NCI-H2029 (cell line): ENCODE data around the gene FCAMR.
"Not testable (repeated sequence)": the region's sequence is repeated elsewhere in the genome, so short reads cannot be mapped to it uniquely, and the experiment has no call there.

Experiments used
- DNase-seq: peaks from one replicate; lab custom pipeline; 2025; lab: John Stamatoyannopoulos, UW

Gene FCAMR

DNA sequence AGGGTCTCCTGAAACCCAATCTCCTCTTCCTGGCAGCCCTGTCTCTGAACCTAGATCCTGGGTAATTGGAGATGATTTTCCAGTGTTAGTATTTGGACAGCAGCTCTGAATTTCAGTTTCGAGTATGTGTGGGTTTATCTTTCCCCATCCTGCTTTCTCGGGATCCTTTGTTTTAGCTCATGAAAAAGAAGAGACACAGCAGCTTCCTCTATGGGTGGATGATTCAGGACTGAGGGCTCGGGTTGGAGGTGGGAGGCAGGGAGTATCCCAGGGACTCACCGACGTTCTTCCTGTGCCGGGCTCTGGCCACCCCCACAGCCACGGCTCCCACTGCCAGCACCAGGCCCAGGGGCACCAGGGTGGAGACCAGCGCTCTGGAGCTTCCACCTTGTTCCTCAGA, 38.1 kb downstream of the FCAMR start:
- no peak for DNase-seq

DNA sequence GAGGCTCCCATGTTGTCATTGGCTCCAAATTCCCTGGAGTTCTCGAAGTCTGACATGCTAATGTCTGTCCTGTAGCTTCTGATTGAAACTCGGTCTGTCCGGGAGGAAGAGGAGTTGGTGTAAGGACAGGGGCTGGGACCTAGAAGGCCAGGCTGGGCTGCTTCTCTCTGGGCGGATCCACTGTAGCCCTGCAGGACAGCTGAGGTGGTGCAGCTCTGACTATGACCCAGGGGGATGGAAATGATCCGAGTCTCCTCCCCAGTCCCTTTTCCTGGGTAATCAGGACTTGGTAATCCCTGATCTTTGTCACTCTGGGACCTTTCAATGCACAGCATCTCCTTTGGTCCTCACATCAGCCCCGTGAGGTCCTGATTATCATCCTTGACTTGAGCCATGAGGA, 38.6 kb downstream of the FCAMR start:
- DNase-seq, result no peak

DNA sequence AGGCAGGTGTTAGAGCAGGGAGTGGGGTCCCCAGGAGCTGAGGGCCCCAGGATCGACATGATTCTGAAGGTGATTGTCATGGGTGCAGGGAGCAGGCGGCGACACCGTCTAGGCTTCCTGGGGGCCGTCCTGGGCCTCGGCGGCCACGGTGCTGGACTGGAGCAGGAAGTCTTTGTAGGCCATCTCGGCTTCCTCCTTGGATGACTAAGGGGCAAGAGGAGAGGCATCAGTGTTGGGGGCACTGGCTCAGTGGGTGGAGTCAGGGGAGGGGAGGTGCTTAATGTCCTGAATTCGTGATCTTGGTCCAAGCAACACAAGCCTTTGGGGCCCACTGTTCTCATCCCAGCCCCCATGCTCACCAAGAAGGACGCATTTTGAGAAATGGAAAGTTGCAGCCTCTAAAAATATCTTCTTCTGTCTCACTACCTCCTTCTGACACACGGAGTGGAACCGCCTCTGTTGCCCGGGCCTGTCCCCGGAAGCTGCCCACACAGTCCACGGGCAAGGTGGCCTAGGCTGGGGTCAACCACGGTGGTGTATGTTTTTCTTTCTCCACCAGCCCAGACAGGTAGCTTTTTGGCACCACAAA, 40.0 kb downstream of the FCAMR start:
- DNase-seq, result no peak

DNA sequence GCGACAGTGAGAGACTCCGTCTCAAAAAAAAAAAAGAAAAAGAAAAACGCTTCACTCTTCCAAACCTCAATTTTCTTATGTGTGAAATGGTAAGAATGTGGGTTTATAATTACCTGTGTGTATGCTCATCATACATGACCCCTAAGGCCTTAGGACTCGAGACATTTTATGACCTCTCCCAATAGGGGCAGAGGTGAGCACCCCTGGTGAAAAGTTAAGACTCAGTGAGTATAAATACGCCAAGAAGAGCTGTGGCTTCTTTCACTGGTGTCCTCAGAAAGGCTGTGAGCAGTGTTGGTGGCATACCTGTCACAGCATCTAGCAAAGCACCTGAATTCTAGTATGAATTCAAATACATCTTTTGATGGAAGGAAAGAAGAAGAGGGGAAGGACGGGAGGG, 40.7 kb downstream of the FCAMR start:
- DNase-seq, result no peak

DNA sequence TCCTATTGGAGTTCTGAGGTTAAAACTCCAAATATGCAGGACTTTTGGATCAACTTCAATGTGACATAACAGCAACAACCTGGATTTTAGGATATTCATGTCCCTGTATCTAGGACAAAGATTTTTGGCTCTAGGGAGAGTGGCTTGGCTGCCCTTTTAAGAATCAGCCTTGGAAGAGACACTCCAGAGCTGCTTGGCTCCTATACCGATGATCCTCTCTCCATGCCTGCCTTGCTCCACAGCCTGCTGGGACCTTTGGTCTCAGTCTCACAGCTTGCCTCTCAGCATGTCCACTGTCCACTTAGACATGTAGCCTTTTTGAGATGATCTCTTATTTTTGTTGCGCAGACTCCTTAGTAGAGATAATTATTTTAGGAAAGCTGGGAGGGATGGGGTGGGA, 44.0 kb downstream of the FCAMR start:
- no peak for DNase-seq

DNA sequence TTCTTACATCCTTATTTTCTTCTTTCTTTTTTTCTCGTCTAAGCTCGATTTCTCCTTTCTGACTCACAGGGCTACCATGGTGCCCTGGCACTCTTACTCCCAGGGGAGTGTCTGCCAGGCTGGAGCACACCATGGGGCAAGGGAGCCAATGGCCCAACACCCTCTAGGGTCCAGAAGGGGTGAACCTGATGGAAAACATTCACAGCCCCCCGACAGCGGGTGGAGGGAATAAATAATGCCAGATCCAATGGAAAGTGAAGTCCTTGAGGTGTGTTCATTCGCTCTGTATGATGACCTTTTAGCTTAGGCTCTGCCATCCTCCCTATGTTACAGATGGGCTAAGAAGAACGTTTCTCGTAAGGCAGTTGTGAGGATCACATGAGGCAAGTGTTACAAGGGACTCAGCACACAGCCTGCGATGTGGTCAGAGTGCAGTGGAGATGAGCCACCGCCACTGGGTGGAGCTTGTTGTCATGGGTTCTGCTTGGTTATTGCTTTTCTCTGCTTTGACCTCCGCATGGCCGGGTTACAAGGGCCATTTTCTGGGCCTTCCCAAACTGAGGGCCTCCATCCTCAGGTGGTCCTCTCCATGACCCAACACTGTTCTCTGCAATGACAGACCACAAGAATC, 45.0 kb downstream of the FCAMR start:
- DNase-seq, result no peak

DNA sequence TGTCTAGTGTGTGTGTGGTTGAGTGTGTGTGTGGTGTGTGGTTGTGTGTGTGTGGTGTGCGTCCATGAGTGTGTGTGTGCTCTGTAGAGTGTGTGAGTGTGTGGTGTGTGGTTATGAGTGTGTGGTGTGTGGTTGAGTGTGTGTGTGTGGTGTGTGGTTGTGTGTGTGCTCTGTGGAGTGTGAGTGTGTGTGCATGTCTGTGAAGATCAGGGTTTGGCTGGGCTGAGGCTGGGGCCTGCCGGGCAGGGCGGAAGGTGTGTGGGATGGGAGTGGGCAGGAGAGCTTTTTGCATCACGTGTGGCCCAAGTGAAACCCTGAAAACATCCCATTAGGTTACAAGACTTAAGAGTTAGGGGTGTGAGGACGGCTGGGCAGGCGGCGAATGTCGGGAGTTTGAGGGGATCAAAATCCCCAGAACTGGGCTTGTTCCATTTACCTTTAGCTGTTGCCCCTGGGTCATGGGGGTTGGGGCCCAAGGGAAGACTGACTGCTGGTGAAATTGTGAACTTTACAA, 45.6 kb downstream of the FCAMR start:
- no peak for DNase-seq

DNA sequence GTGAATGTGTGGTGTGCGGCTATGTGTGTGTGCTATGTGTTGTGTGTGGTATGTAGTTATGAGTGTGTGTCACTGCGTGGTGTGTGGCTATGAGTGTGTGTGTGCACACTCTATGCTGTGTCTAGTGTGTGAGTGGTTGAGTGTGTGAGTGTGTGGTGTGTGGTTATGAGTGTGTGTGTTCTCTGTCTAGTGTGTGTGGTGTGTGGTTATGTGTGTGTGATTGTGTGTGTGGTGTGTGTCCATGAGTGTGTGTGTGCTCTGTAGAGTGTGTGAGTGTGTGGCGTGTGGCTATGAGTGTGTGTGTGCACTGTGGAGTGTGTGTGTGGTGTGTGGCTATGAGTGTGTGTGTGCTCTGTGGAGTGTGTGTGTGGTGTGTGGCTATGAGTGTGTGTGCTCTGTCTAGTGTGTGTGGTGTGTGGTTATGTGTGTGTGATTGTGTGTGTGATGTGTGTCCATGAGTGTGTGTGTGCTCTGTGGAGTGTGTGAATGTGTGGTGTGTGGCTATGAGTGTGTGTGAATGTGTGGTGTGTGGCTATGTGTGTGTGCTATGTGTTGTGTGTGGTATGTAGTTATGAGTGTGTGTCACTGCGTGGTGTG, 46.2 kb downstream of the FCAMR start:
- DNase-seq, result not testable (repeated sequence)

DNA sequence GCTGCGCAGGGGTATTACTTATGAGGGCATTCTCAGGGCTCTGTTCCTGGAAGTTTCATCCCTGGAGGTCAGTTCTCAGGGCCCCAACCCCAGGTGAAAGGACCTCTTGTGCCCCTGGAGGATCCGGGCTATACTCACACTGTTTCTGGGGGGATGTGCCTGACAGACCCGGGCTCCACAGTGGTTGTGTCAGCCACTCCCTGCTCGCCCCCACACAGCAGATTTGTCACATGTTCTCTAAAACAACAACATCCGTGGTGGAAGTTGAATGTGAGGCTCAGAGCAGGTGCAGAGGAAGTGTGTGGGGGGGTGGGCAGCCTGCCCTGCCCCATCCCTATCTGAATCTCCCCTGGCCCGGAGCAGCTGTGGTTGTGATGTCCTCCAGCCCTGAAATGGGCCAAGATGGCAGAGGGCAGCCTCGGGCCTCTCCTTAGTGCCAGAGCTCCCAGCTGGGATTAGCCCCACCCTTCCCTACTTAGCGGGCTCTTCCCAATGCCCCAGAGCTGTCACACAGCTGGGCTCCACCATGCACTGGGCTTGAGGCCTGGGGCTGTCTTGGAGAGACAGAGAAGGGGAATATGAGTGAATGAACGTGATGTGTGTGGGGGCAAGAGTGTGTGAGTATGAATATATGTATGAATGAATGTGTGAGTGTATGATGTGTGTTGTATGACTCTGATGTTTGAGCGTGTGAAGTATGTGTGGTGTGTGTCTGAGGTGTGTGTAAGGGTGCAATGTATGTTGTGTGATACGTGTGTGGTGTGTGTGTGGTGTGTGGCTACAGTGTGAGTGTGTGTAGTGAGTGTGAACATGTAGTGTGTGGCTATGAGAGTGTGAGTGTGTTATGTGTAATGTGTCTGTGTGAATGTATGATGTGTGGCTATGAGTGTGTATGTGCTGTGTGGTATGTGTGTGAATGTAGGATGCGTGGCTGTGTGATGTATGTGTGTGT, 47.0 kb downstream of the FCAMR start:
- DNase-seq, result no peak

DNA sequence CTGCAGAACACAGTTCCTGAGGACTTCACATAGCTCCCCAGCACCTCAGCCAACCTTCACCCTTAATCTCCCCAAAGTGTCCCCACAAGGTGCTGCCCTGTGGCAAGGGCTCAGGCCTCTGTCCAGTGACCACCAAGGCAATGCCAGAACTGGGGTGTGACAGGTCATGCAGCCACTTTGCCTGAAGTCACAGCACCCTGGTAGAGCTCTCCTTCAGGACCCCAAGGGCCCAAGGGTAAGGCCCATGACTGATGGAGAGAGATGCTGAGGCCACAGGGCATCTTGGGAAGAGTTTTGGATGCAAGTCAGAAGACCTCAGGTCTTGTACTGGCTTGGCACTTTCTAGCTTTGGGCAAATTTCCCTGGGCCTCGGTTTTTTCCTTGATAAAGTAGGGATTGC, 47.7 kb downstream of the FCAMR start:
- DNase-seq, result no peak

DNA sequence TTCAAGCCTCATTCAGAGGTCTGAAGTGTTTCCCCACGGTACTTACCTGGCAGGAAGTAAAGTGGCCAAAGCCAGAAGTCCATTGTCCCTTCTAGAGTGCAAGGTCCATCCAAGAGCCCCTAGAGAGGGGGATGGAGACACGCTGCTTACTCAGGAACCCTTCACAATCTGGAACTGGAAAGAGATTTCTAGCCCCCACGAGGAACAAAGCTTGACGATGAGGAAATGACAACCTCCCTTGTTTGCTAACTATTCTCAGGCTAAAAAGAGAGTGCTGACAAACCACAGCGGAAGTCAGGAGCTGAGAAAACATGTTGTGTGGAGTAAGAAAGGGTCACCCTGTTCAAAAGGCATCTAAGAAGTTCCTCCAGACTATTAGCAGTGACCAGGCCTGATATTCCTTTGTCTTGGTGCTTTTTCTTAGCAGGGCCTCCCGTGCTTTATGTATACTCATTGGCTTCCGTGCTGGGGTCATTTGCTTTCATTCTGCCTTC, 48.4 kb downstream of the FCAMR start, which contains the start of gene FCMR:
Gene FCMR (minus strand): TSS at position 170 of the 494 bp plus-strand sequence. CDS start 87 bp downstream, at position 83.
- DNase-seq, result peak; percentile 80

DNA sequence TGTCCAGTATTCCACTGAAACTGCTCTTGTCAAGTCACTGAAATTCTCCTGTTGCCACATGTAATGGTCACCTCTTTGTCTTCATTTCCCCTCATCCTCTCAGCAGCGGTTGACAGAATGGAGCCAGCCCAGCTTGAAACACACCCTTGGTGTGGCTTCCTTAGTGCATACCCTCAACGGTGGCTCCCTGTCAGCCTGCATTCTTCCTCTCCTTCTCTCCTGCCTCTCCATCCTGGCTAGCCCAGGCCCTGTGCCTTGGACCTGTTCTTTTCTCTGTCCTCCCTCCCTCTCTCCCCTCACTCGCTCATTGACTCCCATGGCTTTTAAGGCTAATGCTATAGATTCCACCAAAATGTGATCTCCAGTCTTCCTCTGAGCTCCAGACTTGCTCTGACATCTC, 52.2 kb downstream of the FCAMR start:
- no peak for DNase-seq

DNA sequence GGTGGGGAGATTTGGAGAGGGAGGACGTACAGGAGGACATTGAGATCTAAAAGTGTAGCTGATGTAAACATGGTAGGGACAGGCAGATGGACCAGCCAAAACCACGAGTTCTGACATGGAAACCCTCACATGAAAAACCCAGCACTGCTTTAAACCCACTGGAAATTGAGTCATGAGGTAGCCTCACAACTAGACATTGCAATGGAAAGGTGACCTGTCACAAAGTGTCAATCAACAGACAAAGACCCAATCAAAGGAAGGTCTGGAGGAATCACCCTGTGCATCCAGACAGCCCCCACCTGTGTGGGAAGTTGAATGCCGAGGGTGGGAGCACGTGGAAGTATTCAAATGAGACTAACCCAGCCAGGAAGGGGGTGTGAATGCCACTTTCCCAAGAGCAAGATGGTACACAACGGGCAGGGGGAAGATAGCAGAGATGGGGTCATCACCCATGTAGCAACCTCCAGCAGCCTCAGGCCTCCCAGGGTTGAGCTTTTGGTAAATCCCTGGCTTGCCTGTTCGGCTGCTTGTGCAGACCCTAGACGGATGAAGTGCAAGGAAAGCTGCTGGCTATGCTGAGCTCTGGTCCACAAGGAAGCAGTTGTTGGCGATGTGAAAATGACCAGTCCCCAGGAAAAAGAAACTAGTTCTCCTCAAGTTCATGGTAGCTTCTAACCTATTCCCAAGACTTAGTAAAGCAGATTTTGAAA, 54.1 kb downstream of the FCAMR start:
- no peak for DNase-seq

DNA sequence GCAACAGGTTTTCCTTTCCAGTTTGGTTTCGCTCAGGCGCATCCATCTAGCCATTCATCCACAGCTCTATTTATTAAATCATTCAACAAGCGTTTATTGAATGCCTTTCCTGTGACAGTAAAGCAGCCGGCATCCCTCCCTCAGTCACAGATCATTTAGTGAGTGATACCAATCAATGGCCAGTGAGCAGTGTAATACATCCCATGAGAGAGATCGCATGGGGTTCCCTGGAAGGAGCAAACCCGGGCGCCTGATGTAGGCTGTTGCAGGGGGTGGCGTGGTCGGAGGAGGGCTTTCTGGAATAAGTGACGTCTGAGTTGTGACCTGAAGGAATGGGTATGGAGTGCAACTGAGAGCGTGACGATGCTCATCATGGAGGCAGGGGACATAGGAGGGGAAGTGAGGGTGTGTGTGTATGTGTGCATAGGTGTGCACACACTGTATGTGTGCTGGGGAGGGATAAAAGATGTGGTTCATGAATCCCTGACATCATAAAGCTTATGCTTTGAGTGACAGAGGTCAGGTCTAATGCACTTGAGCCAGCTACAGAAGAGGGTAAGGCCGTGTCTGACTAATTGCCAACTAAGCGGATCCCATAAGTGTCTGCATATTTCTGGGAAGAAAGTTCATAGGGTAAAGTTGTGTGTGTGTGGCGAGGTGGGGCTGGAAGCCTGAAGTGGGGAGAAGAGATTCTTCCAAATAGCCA, 55.1 kb downstream of the FCAMR start:
- DNase-seq, result no peak

DNA sequence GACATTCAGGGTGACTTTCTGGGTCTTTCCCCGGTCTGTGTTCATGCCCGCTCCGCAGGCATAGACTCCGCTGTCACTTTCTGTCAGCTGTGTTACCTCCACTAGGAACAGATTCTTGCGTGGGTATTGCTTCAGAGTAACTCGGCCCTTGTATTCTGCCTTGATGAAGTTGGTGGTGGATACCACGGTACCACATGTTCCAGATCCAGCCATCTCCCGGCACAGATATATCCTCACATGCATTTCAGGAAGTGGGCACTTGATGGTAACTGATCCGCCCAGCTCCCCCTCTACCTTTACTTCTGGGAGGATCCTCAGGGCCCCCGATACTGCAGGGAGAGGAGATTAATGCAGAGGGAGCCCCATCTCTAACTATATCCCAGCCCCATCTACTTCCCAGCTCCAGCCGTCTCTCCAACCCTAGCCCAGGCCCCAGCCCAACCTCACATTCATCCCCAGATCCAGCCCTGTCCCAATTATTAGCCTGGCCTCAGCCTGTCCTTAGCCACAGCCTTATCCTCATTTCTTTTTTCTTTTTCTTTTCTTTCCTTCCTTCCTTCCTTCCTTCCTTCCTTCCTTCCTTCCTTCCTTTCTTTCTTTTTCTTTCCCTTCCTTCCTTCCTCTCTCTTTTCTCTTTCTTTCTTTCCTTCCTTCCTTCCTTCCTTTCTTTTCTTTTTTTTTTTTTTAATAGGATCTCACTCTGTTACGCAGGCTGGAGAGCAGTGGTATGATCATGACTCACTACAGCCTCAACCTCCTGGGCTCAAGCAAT, 56.3 kb downstream of the FCAMR start:
- no peak for DNase-seq

DNA sequence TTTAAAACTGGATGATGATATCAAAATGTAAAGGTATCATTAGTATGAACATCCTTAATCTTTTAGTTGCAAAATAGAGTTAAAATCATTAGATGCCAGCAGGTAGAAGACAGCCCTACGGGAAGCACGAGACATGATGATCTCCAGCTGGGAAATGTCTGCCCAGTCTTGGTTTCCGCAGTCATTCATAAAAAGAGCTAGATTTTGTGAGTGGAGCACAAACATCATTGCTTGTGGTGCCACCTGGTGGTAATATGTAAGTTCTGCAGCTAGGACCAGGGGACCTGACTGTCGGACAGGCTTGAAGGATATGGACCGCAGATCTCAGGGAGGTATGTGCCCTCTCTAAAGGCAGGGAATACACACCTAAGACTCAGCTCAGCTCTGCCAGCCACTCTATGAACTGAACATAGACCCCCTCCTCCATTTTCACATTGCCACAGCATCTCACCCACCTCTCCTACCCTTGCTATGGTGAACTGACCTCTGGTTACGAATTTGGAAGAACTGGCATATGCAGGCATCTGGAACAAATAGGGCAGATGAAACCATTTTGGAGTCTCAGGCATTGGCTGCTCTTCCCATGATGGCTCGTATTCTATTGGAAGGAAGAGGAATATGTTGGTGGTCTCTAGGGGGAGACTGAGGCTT, 57.7 kb downstream of the FCAMR start:
- DNase-seq, result peak; percentile 67

DNA sequence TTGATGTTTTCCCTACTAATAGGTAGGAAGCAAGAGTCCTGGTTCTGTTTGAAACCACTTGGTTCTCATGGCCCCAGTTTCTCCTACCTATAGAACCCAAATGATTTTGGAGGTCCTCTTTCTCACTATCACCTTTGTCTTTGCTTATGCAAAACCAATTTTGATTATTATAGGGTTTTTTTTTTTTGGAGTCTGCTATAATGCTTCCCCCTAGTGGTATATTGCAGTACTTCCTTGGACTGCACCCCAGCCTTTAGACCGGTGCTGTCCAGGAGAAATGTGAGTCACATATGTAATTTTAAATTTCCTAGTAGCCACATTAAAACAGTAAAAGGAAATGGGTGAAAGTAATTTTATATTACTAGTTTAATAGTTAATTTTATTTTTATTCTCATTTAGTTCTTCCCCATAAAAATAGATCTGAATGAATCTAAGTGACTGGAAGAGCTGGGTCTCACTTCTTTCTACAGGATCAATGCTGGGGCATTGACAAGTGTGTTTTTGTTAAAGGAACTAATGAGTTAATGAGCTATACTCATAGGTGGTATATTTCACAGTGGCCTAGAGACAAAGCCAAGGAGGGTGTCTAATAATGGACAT, 59.1 kb downstream of the FCAMR start:
- peak; percentile 19 for DNase-seq

DNA sequence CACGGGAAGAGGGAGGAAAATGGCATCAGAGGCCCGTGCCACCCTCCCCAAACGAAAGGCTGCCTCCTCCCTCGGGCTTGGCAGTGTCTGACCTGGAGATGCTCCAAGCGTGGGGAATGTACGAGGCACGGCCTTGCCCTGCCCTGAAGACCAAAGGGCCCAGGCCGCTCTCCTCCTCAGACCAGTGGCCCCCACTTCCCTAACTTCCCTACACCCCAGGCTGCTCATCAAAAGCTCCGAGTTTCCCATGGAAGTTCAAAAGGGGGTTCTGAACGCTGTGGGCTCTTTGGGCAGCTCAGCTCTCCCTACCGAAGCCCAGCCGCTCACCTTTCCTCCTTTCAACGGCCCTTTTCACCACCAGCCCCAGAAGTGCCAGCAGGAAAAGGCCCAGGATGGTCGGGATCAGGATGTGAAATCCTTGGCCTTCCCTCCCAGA, 60.4 kb downstream of the FCAMR start:
- peak; percentile 43 for DNase-seq
